ENCODE results near the gene SLC46A2. TPM values are rescaled to one million over a fixed set of nuclear protein-coding genes. Genes with fewer than 3 reads are reported as not detected.

The SLC46A2 gene
- total and polyA plus RNA-seq, 2 of the 13 experiments (the other 11 are each of a cell fraction or from before 2014, with no cell fraction given), result not detected

GRCh38 chr9:112921549-112921948 lies 30.9 kb upstream of the SLC46A2 start:
- Histone ChIP-seq H3K27me3 (ENCODE audit: control insufficient read depth in 1 of 2, insufficient read depth in 2 of 2, low read length in 2 of 2) (peaks cover 0 to 4% of the 10 kb centered on the region in 2 experiments; a peak in 1 of 5 replicates), H2AFZ (ENCODE audit: low read length) (no peak overlapping the region), H4K20me1 (ENCODE audit: insufficient read depth, low read length) (no peaks in the 10 kb centered on the region), H3K4me3 (replicated peaks in 1 of 3; ENCODE audit: insufficient read depth in 1 of 3, low read depth in 2 of 3, low read length in 3 of 3) (no peak overlapping the region), H3K36me3 (replicated peaks in 1 of 2; ENCODE audit: control insufficient read depth in 1 of 2, insufficient read depth in 2 of 2, low read length in 2 of 2) (no peaks in the 10 kb centered on the region), H3K27ac (ENCODE audit: extremely low read length, insufficient read depth, low read length) (no peak overlapping the region), H3K4me1 (ENCODE audit: insufficient read depth, low read length) (no peaks in the 10 kb centered on the region), H3K79me2 (ENCODE audit: insufficient read depth, low read length) (no peaks in the 10 kb centered on the region), H3K4me2 (ENCODE audit: low read depth, low read length) (no peak overlapping the region), H3K9ac (ENCODE audit: insufficient read depth, low read depth, low read length) (no peak overlapping the region), H3K9me3 (ENCODE audit: low read length) (no peaks in the 10 kb centered on the region)
- POLR2A ChIA-PET, result no interaction called here
- WGBS (ENCODE audit: low lambda C conversion rate), result 3% methylated on average over 3 of the region's 3 CpGs
- DNase-seq (ENCODE audit: low spot score) (peak; percentile 38), ATAC-seq (peak; percentile 76), FAIRE-seq (peak; percentile 74)
- intact Hi-C loops (cut with micrococcal nuclease; ENCODE audit: unreplicated experiment) (no loop called here), in situ Hi-C loops (cut with HindIII; ENCODE audit: extremely low pct_ligation_motif_present, low pct_unique_long_range_greater_than_20kb) (no loop called here)
- no TSS peak for BruUV-seq (replicated peaks)
- CTCF ChIA-PET (ENCODE audit: low intra/inter-chr PET ratio, low total read pairs), result interaction anchor here (6.3 kb wide), 1 partner anchor 190 kb away, joined by 74 read pairs; no protein-coding TSS in a partner anchor
- TF ChIP-seq HMGXB3 (CRISPR knock-in tag; IDR thresholded peaks at IDR 0.05; ENCODE audit: borderline replicate concordance) (no peak), STAG1 (CRISPR knock-in tag; IDR thresholded peaks at IDR 0.05) (peak; percentile 56), CTCF (CRISPR knock-in tag; IDR thresholded peaks at IDR 0.05) (peak; percentile 63), SMC3 (IDR thresholded peaks at IDR 0.05; ENCODE audit: low read length) (peak; percentile 47; the same call in 1 of the 2 replicates)
